GM18507 (cell line): ENCODE measurements around the gene SRY.
"Not testable (repeated sequence)": the region's sequence is repeated elsewhere in the genome, so short reads cannot be mapped to it uniquely, and the experiment has no call there.

Experiments
- DNase-seq: peaks from one replicate; pipeline ENCODE4 v3.0.0; 2011; ENCODE audit warnings: low read depth; ENCODE audit not compliant: insufficient read length; ENCODE audit errors: extremely low spot score
- FAIRE-seq: peaks from 2 replicates; lab custom pipeline; 2011; peaks lifted over from hg19 to GRCh38; lab: Jason Lieb, UNC

SRY gene

GRCh38 chrY:2787600-2787999 lies at the start of gene SRY:
Gene SRY (minus strand): TSS chrY:2787682. CDS start chrY:2787603, 79 bp downstream.
- DNase-seq, result no peak
- FAIRE-seq, result no peak

GRCh38 chrY:2837078-2837477 lies 49.6 kb upstream of the SRY start:
- DNase-seq, result no peak
- FAIRE-seq, result no peak

GRCh38 chrY:2835230-2835629 lies 47.7 kb upstream of the SRY start:
- DNase-seq (no peak), FAIRE-seq (no peak)

- FAIRE-seq (no peak), DNase-seq (no peak)
These were observed 41.0 kb upstream of the SRY start for GRCh38 chrY:2828497-2828896.

GRCh38 chrY:2824471-2824870 lies 37.0 kb upstream of the SRY start:
- FAIRE-seq, result no peak
- no peak for DNase-seq

GRCh38 chrY:2817146-2817896 lies 29.8 kb upstream of the SRY start:
- not testable (repeated sequence) for DNase-seq

GRCh38 chrY:2800246-2800645 lies 12.8 kb upstream of the SRY start:
- DNase-seq, result no peak
- peak; percentile 29 for FAIRE-seq

More at GRCh38 chrY:2817146-2817896, 29.8 kb upstream of the SRY start:
- not testable (repeated sequence) for FAIRE-seq

- FAIRE-seq, result no peak
- no peak for DNase-seq
These were observed 10.5 kb upstream of the SRY start for GRCh38 chrY:2797991-2798390.

- DNase-seq (no peak), FAIRE-seq (no peak)
These were observed 9.6 kb upstream of the SRY start for GRCh38 chrY:2796977-2797523.

GRCh38 chrY:2789756-2790155 lies 2.3 kb upstream of the SRY start:
- no peak for DNase-seq
- no peak for FAIRE-seq

GRCh38 chrY:2786876-2787512 lies 488 bp downstream of the SRY start:
- FAIRE-seq (no peak), DNase-seq (no peak)
